ENCODE results near the gene THRB. TPM values are rescaled to one million over a fixed set of nuclear protein-coding genes. Genes with fewer than 3 reads are reported as not detected.

The THRB gene
- total RNA-seq, 1 experiment from 2014 or later = 9.7 TPM

DNA sequence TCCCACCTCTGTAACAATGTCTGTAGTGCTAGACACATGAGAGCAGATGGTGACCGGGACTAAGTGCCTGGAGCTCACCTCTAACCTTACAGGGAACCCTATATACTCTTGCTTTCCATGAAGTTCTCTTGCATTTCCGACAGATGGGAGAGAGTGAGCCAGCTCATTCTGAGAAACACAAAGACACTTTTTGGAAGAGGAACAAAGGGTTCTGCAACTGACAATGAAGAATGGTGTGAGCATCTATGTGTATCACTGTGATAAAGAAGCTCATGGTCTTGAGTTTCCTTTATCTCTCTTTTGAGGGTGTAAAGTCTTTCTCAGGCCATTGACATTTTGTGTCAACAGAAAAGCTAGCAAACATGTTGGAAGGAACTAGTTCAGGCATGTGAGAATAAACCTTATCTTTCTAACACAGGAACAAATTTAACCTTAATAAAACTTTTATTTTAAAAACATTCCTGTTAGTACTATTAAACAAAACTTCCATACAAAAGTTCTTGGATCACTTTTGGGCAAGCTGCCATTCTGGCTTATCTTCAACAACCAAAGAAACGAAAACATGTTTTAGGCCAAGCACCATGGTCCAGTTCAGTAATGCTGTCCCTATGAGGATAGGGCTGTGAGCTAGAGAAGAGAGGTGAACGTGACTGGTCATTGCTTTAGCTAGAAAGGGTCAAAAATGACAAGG, 142.7 kb downstream of the THRB start:
- ChIA-PET POLR2A (ENCODE audit: unreplicated experiment) (interaction anchor here (0.6 kb wide), 1 partner anchor 422 kb away, joined by 3 read pairs; no protein-coding TSS in a partner anchor), CTCF (no interaction called here)
- Histone ChIP-seq H4K20me1 (ENCODE audit: insufficient read depth) (no peaks in the 10 kb centered on the region), H3K27ac (no peak overlapping the region), H3K79me2 (ENCODE audit: low read depth) (no peaks in the 10 kb centered on the region), H3K4me2 (no peak overlapping the region), H2AFZ (no peak overlapping the region), H3F3A (ENCODE audit: insufficient read depth, low read depth) (no peaks in the 10 kb centered on the region), H3K36me3 (ENCODE audit: low read depth) (no peaks in the 10 kb centered on the region), H3K9me2 (ENCODE audit: insufficient read depth) (no peaks in the 10 kb centered on the region), H3K27me3 (ENCODE audit: insufficient read depth, low read depth) (no peaks in the 10 kb centered on the region), H3K9me3 (ENCODE audit: insufficient read depth, low read depth) (no peaks in the 10 kb centered on the region; the same call in 1 of the 2 replicates), H3K4me3 (no peak overlapping the region), H3K4me1 (replicated peaks; ENCODE audit: insufficient read depth) (peaks cover 2% of the 10 kb centered on the region)
- BruUV-seq (replicated peaks) = no TSS peak
- intact Hi-C loops (cut with micrococcal nuclease; ENCODE audit: unreplicated experiment) = no loop called here
- TF ChIP-seq, protein P1, sequence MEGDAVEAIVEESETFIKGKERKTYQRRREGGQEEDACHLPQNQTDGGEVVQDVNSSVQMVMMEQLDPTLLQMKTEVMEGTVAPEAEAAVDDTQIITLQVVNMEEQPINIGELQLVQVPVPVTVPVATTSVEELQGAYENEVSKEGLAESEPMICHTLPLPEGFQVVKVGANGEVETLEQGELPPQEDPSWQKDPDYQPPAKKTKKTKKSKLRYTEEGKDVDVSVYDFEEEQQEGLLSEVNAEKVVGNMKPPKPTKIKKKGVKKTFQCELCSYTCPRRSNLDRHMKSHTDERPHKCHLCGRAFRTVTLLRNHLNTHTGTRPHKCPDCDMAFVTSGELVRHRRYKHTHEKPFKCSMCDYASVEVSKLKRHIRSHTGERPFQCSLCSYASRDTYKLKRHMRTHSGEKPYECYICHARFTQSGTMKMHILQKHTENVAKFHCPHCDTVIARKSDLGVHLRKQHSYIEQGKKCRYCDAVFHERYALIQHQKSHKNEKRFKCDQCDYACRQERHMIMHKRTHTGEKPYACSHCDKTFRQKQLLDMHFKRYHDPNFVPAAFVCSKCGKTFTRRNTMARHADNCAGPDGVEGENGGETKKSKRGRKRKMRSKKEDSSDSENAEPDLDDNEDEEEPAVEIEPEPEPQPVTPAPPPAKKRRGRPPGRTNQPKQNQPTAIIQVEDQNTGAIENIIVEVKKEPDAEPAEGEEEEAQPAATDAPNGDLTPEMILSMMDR (conservative IDR thresholded peaks at IDR 0.05) = no peak
- TF ChIP-seq EZH2 (IDR thresholded peaks at IDR 0.05; ENCODE audit: low read depth) = no peak
- no peak for DNase-seq

DNA sequence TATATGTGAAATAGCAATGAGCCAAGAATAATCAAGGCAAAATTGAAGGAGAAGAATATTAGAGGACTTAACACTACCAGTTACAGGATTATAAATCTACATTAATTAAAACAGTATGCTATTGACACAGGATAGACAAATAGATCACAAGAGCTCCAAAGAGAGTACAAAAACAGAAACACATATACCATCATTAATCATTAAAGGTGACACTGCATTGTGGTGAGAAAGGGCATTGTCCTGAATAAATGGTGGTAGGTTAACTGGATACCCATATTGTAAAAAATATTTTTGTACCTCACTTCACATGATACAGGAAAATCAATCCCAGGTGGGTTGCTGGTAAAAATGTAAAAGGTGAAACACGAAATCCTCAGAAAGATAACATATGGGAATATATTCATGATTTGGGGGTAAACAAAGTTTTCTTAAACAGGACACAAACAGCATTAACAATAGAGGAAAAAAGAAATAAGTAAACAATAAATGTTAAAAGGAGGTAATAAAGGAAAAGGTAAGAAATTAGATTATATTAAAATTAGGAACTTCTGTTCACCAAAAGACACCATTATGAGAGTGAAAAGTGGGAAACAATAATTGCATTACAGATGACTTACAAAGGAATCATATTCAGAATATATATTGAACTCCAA, 145.2 kb downstream of the THRB start:
- Histone ChIP-seq H3K9me3 (ENCODE audit: insufficient read depth, low read depth) (no peaks in the 10 kb centered on the region; the same call in 1 of the 2 replicates), H3K4me2 (no peak overlapping the region), H3K4me3 (no peak overlapping the region), H3K27ac (no peak overlapping the region), H3F3A (ENCODE audit: insufficient read depth, low read depth) (no peaks in the 10 kb centered on the region), H4K20me1 (ENCODE audit: insufficient read depth) (no peaks in the 10 kb centered on the region), H3K36me3 (ENCODE audit: low read depth) (no peaks in the 10 kb centered on the region), H3K4me1 (replicated peaks; ENCODE audit: insufficient read depth) (peaks cover 9% of the 10 kb centered on the region), H3K79me2 (ENCODE audit: low read depth) (0 out of 2 replicates have a peak, but pooled peaks cover 6% of the 10 kb centered on the region), H3K9me2 (ENCODE audit: insufficient read depth) (no peaks in the 10 kb centered on the region; the same call in 1 of the 2 replicates), H2AFZ (no peak overlapping the region), H3K27me3 (ENCODE audit: insufficient read depth, low read depth) (no peaks in the 10 kb centered on the region)
- POLR2A ChIA-PET (ENCODE audit: unreplicated experiment) = no interaction called here
- DNase-seq = no peak
- intact Hi-C loops (cut with micrococcal nuclease; ENCODE audit: unreplicated experiment) = no loop called here
- BruUV-seq (replicated peaks) = no TSS peak
- no peak for TF ChIP-seq EZH2 (IDR thresholded peaks at IDR 0.05; ENCODE audit: low read depth)
- TF ChIP-seq, protein P1 (conservative IDR thresholded peaks at IDR 0.05) = no peak
- CTCF ChIA-PET = no interaction called here

DNA sequence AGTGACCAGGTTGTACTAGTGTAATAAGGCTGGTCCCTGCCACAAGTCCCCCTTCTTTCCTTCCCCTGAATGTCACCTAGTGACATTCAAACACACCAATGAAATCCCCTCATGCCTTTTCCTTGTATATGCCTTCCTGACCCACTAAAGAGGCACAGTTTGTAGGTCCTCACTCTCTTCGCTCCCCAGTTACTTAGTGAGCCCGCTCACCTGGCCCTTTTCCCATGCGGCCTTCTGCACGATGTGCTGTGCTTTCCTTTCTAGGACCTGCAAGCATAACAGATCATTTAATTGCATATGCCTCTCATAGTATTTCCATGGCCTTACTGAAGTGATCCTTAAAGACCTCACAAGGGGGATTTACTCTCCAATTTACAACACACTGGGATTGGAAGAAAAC, 146.3 kb downstream of the THRB start:
- H3K27me3 ChIP-seq (ENCODE audit: insufficient read depth, low read depth) = no peaks in the 10 kb centered on the region
- H3K9me3 ChIP-seq (ENCODE audit: insufficient read depth, low read depth) = no peaks in the 10 kb centered on the region; the same call in 1 of the 2 replicates
- ChIA-PET CTCF (no interaction called here), POLR2A (ENCODE audit: unreplicated experiment) (no interaction called here)
- no peak for DNase-seq
- intact Hi-C loops (cut with micrococcal nuclease; ENCODE audit: unreplicated experiment) = no loop called here
- no peaks in the 10 kb centered on the region for H4K20me1 ChIP-seq (ENCODE audit: insufficient read depth)
- no TSS peak for BruUV-seq (replicated peaks)
- H3K9me2 ChIP-seq (ENCODE audit: insufficient read depth) = no peaks in the 10 kb centered on the region; the same call in 1 of the 2 replicates
- no peak overlapping the region for H2AFZ ChIP-seq
- no peak for TF ChIP-seq EZH2 (IDR thresholded peaks at IDR 0.05; ENCODE audit: low read depth)
- TF ChIP-seq, protein P1 (conservative IDR thresholded peaks at IDR 0.05) = no peak
- H3K27ac ChIP-seq = no peak overlapping the region
- H3F3A ChIP-seq (ENCODE audit: insufficient read depth, low read depth) = peaks cover 6% of the 10 kb centered on the region; the same call in 1 of the 2 replicates
- H3K4me3 ChIP-seq = no peak overlapping the region
- peaks cover 17% of the 10 kb centered on the region for H3K4me1 ChIP-seq (replicated peaks; ENCODE audit: insufficient read depth)
- no peak overlapping the region for H3K4me2 ChIP-seq
- H3K79me2 ChIP-seq (ENCODE audit: low read depth) = 0 out of 2 replicates have a peak, but pooled peaks cover 6% of the 10 kb centered on the region
- H3K36me3 ChIP-seq (ENCODE audit: low read depth) = no peaks in the 10 kb centered on the region
